Kidney glomerular epithelial cell (primary cell): ENCODE results near the gene EVA1B.
A peak's percentile ranks its signal among the peaks of the same experiment; 100 is the strongest.

Experiments
- DNase-seq: peaks from one replicate; lab custom pipeline; 2025; lab: John Stamatoyannopoulos, UW

EVA1B gene, protein sequence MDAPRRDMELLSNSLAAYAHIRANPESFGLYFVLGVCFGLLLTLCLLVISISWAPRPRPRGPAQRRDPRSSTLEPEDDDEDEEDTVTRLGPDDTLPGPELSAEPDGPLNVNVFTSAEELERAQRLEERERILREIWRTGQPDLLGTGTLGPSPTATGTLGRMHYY

GRCh38 chr1:36323636-36324352 lies at the start of gene EVA1B:
Gene EVA1B, minus strand, starts transcription at chr1:36323645. Its CDS starts 608 bp downstream, at chr1:36323037.
- DNase-seq: peak; percentile 65

DNA sequence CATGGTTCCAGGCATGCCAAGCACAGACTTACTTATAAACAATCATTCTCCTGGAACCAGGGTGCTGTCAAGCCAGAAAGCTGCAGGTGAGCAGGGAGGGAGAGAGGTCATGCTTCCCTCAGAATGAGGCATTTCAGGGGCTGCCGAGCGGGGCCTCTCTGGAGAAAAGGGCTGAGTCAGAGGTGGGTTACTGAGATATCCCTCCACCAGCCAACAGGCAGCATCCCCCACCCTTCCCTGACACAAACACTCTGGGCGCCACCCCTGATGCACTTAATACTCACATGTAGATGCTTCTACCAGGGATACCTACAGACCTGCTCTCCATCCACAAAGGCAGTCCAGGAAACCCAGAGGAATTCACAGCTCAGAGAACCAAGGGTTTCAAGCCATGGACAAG lies 49.2 kb upstream of the EVA1B start:
- peak; percentile 25 for DNase-seq

- DNase-seq: peak; percentile 71
Measured at GRCh38 chr1:36369061-36369861, 45.8 kb upstream of the EVA1B start.

- no peak for DNase-seq
Measured at GRCh38 chr1:36367798-36368197, 44.4 kb upstream of the EVA1B start.

GRCh38 chr1:36367066-36367465 lies 43.6 kb upstream of the EVA1B start:
- DNase-seq: no peak

- DNase-seq: no peak
Measured at GRCh38 chr1:36366091-36366661, 42.7 kb upstream of the EVA1B start.

DNA sequence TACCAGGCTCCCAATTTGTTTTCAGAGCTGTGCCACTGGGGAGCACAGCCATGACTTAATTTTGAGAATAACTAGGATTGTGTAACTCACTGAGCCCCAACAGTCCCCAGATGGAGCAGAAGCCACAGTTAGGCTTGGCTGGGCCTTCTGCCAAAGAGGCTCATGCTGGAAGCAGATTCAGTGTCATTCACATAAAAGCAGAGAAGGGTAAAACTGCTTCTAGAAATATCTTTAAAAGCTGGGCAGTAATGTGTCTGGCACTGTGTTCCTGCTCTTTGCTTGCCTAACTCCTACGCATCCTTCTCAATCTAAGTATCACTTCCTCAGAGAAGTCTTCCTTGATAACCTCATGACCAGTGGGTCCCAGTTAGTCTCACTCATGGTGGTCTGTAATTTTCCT lies 41.9 kb upstream of the EVA1B start:
- no peak for DNase-seq

- DNase-seq: no peak
Measured at GRCh38 chr1:36359911-36360550, 36.6 kb upstream of the EVA1B start.

GRCh38 chr1:36359383-36359782 lies 35.9 kb upstream of the EVA1B start:
- DNase-seq: no peak

DNA sequence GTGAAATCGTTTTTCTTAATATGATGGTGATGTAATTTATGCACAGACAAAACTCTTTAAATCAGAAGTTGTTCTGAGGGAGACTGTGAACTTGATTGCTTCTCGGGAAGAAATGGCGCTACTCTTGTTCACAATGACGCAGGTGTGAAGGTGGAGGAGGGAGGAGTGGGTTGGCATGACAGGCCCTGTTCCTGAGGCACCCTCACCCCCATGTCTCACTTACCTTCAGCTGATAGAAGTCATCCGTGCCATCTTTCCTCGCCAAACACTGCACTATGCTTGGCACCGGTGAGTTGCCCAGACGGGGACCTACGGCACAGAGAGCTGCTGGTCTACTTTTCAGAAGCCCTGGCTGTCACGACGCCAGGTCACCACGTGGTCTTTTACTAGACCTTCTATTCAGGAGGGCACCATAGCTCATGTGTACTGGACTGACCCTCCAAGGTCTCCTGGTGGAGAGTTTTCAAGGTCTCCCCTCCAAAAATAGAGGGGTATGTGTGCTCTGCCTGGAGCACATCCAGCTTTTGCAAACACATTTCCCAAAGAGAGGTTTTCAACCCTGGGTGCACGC lies 35.2 kb upstream of the EVA1B start:
- DNase-seq: no peak

GRCh38 chr1:36355811-36356210 lies 32.4 kb upstream of the EVA1B start:
- DNase-seq: no peak

- no peak for DNase-seq
Measured at GRCh38 chr1:36354486-36354885, 31.0 kb upstream of the EVA1B start.

DNA sequence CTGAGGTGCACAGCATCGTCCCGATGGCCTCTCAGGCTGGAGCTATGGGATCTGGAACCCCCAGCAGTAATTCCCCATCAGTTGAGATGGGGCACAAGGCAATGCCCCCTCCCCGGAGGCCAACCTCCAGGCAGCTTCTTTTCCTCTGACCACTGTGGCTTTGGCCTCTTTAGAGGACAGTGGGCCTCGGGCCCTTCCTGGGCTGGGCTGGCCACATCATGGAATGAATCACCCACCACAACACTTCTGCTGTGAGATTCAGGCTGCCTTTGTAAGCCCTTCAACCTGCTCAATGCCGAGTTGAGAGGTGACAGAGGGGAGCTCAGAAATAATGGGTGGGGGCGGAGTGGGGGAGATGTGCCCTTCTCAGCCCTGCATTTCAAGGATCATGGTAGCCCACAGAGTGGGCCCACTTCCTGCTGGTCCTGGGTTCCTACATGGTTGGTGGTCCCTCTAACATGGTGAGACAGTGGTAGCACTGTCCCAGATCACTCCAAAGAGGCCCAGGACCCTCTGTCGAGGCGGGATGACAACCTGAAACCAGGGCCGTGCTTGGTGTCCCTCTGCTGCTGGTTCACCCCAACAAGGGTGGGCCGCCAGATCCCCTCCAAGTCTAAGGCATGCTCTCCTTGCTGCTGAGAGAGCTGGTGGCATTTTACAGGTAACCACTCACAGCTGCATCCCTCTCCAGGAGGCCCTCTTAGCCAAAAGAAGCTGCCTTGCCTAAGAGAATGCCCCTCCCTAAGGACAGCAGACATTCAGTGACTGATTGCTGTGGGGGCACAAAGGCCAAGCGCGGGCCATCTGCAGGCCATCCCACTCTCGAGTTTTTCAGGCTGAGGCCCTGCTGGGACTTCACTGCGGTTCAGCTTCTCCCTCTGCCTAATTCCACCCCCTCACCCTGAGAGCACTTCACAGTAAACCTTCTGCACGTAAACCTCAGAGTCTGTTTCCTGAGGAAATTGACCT lies 29.7 kb upstream of the EVA1B start:
- peak; percentile 1 for DNase-seq

DNA sequence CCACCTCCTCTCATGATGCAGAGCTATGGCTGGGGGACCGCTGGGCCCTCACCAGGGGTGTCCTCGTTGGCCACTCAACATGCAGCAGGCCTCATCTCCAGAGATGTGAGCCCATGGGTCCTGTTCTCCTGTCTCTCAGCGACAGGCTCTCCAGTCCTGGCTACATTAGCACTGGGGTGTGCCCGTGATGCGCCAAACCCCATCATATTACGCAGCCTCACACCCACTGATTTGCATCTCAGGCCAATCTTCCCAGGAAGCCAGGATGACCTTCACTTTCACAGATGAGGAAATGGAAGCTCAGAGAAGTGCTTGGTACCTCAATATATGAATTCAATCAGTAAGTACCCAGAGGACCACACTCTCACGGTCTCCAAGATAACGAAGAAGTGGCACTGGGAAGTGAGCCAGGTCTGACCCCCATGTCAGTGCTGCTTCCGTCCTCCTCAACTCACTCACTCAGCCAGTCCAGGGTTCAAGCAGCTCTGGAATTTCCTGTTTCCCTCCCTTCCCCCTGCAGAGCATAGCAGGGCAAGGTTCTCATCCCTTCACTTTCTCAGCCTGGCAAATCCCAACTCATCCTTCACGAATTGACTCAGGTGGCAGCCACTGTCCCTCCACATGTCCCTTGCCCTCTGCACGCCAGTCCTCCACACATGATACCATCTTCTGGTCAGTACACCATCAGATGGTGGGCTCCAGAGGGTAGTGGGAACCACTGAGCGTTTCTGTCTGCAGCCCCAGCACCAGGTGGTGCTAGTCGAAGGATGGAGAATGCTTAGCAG lies 28.9 kb upstream of the EVA1B start:
- no peak for DNase-seq

DNA sequence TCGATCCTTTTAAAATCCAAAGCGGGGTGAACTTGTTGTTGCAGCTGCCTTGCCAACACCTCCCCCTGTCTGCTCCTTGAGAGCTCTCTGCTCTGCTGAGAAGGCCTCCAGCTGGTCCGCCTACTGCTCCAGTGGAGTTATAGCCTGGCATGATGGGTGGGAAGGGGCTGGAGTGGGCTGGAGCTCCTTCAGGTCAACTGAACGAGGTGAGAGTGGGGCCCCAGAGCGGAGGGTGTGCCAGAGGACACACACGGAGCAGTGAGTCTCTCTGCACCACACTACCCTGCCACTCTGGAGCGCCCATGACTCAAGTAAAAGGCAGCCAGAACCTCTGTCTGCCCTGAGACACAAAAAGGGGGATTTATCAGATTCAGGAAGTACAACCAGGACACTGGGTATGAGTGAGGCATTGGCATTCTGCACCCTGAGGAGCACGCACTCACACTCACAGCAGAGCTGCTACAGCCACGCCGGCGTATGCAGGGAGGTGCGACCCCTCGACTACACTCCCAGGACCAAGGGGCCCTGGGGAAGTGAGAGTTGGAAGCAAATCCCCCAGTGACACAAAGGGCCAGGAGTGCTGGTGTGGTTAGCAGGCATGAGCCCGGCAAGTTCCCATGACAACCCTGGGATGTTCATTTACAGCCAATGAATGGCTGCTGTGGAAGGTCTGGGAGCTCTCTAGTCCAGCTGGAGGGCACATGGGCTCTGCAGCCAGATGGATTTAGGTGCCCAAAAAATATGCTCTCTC lies 28.0 kb upstream of the EVA1B start:
- peak; percentile 91 for DNase-seq

DNA sequence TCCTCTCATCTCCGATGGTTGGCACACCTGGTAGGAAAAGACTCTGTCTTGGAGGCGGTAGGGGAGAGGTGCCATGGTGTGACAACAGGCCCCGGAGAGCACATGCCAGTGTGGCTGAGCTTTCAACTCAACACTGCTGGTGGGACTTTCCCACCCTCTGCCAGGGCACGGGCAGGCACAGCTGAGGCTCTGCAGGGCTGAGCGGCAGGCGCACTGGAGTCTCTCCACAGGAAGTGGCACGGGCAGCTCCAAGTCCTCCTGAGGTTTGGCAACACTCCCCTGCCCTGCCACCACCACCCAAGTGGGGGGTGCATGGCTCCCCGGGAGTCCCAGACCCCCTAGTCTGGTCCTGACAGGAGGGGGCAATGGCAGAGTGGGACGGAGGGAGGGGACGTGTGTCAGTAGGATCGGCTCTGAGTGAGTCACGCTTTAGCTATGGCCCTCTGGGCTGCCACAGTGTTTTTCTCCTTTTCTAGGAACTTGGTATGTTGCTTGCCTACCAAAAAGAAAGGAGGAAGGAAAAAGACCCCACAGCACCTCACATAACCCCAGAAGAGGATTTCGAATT lies 27.3 kb upstream of the EVA1B start:
- peak; percentile 91 for DNase-seq

- no peak for DNase-seq
Measured at GRCh38 chr1:36349839-36350238, 26.4 kb upstream of the EVA1B start.

GRCh38 chr1:36349241-36349671 lies 25.8 kb upstream of the EVA1B start:
- DNase-seq: peak; percentile 17
